ENCODE results near the gene PRKACB.
"Not testable (repeated sequence)": the region's sequence is repeated elsewhere in the genome, so short reads cannot be mapped to it uniquely, and the experiment has no call there.

The PRKACB gene

DNA sequence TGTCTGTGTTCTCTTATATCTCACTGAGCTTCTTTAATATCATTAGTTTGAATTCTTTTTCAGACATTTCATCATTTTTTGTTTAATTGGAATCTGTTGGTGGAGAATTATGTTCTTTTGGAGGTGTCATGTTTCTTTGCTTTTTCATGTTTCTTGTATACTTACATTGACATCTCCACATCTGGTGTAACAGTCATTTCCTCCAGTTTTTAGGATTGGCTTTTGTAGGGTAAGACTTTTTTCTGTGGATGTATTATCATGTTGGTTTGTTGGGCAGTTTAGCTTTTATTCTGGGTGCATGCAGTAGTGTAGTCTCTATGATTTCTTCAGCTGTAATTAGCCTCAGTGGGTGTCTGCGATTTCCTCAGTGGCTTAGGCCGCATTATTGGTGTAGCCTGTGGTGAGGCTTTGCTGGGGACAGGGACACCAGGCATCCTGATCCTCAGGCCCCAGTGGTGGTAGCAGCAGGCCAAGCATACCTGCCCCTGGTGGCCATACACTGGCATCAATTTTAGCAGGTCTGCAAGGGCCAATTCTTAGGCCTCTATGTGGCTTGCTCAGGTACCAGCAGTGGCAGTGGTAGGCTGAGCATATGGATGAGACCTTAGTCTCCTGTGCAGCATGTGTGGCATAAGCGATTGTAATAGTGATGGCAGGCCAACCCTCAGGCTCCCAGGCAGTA is 79.8 kb downstream of the PRKACB start:
- no peak for DNase-seq (ENCODE audit: low read depth in 2 of 2)

DNA sequence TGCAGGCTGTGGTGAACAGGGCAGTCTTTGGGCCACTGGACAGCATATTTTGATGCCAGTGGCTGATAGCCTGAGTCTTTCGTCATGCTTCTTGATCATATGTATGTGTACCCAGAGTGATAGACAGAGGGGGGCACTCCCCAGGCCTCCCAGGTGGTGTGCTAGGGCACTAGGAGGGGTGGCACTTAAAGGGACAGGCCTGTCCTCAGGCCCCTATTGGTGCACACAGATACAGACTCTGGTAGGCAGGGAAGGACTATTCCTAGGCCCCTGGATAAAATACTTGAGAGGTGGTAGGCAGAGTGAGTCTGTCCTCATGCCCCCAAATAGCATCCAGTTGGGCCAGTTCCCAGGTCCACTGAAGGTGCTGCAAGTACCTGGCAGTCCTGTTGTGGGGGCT is 80.8 kb downstream of the PRKACB start:
- DNase-seq (ENCODE audit: low read depth in 2 of 2): no peak

DNA sequence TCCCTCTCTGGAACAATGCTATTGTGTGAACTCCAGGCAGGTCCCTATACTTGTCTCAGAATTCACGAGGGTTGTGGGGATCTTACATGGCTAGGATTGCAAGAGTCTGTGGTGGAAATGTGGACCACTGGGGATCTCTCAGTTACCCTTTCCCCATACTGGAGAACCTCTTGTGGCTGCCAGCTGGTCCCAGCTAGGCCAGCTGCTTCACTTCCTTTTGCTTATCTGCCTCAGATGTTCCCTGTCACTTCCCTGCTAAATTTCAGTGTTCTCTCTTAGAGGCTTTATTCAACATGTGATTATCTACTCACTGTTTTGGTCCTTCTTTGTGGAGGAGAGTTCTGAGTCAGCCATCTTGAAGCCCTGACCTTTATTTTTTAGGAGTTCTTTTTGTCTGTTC is 81.6 kb downstream of the PRKACB start:
- DNase-seq (ENCODE audit: low read depth in 2 of 2): no peak

DNA sequence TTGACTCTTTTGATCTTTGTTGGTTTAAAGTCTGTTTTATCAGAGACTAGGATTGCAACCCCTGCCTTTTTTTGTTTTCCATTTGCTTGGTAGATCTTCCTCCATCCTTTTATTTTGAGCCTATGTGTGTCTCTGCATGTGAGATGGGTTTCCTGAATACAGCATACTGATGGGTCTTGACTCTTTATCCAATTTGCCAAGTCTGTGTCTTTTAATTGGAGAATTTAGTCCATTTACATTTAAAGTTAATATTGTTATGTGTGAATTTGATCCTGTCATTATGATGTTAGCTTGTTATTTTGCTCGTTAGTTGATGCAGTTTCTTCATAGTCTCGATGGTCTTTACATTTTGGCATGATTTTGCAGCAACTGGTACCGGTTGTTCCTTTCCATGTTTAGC is 88.6 kb downstream of the PRKACB start:
- DNase-seq (ENCODE audit: low read depth in 2 of 2): not testable (repeated sequence)

DNA sequence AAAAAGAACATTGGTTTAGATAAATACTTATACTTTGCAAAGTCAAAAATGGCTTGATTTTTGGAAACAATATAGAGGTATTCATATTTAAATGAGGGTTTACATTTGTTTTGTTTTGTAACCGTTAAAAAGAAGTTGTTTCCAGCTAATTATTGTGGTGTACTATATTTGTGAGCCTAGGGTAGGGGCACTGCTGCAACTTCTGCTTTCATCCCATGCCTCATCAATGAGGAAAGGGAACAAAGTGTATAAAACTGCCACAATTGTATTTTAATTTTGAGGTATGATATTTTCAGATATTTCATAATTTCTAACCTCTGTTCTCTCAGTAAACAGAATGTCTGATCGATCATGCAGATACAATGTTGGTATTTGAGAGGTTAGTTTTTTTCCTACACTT is 92.2 kb downstream of the PRKACB start:
- DNase-seq (ENCODE audit: low read depth in 2 of 2): no peak

DNA sequence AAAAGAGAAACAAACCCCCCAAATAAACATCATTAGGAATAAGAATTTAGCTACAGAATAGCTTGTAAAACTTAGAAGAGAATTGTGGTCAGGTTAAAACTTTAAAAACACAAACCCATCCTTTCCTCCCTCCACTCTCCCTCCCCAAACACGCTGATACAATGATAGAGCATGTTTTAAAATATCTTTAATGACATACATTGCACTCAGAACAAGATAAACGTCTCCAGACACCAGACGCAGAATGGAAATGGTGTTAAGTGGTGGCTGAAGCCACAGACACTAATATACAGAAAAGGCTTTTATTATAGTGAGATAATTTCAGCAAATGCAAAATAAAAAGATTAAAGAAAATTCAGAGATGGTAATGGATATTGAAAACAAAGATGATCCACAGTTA is 98.6 kb downstream of the PRKACB start:
- DNase-seq (ENCODE audit: low read depth in 2 of 2): no peak

DNA sequence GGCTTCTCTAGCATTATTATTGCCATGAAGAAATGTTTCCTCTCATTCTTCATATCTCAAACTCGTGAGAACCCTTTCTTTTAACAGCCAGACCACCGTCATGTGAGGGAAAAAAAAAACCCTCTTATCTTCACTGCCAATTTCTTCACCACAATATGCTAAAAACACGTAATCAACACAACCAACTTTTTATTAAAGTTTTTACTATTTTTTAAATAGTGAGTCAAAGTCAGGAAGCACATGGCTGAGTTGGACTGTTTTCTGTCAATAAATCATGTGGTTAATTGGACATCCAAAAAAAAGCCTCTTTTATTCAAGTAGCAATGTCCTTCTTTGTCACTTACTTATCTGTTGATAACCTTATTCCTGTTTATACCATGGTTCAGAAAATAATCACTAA is 101.5 kb downstream of the PRKACB start:
- no peak for DNase-seq (ENCODE audit: low read depth in 2 of 2)

DNA sequence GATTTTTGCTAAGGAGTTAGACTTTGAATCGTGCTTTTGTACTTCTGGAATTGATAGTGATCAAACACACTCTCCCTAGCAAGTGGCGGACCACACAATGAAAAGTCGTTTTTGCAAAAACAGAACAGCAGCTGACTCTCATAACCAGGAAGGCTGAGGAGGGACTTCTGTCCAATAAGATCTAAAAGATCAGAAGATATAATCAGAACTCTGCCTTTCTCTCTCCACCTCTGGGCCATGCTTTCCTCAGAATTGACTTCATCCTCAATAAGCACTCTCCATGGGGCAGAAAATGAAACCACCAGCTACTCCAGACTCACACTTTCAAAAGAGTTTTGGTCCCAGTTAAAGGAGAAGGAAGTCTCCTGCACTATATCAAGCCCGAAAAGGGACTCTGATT is 102.1 kb downstream of the PRKACB start:
- DNase-seq (ENCODE audit: low read depth in 2 of 2): no peak

DNA sequence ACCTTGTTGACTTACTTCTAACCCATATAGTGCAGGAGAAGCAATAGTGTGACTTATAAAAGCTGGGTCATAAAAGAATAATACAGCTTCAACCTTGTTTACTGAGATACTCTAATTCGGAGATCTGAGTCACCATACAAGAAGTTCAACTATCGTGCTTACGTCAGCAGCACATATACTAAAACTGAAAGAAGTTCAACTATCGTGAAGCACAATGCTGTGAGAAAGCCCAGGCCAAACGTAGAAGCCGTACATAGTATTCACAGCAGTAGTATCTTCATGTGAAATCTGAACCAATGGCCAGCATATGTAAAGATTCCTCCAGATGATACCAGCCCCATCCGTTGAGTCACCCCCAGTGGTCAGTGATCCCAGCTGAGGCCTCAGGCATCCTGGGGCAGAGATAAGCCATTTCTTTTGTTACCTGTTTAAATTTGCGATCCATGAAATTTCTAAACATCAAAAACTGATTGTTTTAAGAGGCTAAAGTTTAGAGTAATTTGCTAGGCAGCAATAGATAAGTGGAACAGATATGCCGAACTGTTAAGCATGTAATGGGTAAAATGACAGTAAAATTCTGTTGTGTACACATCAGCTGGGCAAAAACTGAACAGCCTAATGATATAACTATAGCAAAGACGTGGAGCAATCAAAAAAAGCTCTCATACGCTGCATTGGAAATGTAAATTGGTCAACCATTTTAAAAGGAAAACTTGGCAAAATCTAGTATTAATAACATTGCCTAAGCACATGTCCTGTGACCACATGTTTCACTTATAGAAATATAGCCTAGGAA is 103.6 kb downstream of the PRKACB start:
- no peak for DNase-seq (ENCODE audit: low read depth in 2 of 2)

DNA sequence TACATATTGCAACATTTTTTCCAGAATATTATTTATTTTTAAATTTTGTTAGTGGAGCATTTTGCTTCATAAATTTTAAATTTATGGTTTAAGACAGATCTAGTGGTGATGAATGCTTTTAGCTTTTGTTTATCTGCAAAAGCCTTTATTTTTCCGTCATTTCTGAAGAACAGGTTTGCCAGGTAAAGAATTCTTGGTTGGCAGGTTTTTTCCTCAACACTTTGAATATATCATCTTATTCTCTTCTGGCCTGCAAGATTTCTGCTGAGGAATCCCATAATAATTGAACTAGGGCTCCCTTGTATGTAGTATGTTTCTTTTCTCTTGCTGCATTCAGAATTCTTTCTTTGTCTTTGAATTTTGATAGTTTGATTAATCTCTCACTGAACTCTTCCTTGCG is 106.6 kb downstream of the PRKACB start:
- DNase-seq (ENCODE audit: low read depth in 2 of 2): no peak

DNA sequence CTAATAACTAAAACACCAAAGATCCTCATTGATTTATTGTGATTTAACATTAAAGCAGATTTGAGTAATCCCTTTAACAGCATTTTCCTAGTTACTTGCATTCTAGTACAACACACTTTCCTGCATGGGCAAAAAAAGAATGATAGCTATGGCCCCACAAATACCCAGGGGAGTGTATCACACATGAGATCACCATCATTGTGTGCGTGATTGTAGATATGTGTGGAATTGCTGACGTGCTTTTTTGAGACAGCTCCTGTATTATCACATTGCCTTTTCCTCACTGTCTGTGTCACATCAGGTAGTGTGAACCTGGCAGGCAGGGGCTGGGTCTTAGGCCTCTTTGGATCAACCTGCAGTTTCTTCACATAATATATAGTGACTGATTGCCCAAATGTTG is 109.0 kb downstream of the PRKACB start:
- DNase-seq (ENCODE audit: low read depth in 2 of 2): no peak

DNA sequence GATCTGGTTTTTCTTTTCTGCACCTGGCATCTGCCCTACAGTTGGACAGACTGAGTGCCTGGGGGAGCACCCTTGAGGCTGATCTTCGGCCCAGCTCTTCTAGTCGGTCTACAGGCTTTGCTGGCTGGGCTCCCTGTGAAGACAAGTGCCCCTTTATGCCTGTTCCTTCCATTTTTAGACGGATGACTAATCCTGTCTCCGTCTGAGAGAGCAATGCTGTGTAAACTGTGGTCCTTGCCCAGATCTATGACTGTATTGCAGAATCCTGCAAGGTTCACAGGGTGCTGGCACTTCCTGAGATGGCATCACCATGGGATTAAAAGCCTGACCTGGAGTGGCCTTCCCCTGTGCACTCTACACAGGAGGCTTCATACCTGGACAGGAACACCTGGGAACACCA is 109.8 kb downstream of the PRKACB start:
- DNase-seq (ENCODE audit: low read depth in 2 of 2): no peak

DNA sequence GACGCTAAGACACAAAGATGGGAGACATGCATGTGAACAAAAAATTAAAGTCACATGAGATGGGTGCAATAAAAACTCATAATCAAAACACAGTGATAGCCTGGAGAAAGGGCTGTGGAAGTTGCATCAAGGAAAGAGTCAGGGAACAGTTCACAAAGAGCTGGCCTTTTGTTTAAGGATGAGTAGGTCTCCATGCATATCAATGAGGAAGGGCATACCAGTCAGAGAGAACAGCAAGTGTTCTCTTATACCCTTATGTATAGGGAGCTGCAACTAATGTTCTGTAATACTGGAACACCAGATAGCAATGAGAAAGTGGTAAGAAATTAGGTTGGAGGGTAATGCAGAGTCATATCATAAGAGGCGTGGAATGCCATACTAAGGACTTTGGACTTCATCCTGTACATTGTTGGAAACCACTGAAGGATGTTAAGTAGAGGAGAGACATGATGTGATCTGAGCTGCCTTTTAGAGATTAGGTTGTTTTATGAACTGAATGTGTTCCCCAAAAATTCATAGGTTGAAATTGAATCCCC is 110.7 kb downstream of the PRKACB start:
- DNase-seq (ENCODE audit: low read depth in 2 of 2): no peak

DNA sequence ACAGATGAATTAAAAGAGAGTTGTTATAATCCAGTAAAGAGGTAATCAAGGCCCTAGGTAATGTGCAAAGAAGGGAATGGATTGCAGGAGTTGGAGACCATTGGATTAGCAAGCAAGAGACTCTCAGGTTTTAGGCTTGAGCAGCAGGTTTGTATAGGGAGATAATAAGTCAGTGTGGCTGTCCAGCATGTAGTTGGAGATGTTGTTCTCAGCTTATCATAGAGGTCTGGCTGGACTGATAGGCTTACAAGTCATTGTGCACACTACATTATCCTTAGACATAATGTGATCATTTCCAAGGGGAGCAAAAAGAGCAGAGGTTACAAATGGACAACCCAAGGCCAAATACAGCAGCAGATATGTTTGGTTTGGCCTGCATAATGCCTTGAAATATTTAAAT is 111.5 kb downstream of the PRKACB start:
- no peak for DNase-seq (ENCODE audit: low read depth in 2 of 2)

DNA sequence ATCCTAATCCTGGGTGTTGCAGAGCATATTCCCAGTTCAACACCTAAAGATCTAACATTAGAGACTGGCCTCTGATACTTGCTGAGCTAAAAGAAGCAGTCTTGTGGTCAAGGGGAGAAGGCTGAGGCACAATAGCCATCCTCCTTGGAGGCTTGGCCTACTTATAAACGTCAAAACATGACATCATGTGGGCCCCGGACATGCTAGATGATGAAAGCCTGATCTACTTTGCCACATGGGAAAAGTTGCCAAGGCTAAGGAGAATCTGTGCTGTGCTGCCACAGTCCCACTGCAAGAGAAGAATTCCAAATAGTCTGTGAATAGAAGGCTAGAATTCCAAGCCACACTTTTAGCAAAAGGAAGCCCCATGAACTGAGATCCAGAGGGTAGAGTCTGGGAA is 113.5 kb downstream of the PRKACB start:
- no peak for DNase-seq (ENCODE audit: low read depth in 2 of 2)

DNA sequence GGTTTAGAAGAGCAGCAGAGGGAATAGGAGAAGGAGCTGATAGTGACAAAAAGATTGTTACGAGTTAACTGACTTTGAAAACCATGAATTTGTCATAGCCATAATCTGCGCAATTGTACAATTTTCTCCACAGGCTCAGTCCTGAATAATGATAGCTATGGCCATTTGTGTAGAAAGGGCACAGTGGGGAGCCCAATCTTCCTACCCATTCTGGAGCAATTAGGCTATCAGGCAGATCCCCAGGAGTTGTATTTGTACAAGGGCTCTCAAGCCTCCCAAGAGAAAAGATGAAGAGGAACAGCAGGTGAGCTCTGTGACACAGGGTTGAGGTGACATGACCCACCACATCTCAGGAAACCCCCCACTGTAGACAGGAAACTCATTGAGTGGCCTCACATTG is 115.3 kb downstream of the PRKACB start:
- DNase-seq (ENCODE audit: low read depth in 2 of 2): no peak

DNA sequence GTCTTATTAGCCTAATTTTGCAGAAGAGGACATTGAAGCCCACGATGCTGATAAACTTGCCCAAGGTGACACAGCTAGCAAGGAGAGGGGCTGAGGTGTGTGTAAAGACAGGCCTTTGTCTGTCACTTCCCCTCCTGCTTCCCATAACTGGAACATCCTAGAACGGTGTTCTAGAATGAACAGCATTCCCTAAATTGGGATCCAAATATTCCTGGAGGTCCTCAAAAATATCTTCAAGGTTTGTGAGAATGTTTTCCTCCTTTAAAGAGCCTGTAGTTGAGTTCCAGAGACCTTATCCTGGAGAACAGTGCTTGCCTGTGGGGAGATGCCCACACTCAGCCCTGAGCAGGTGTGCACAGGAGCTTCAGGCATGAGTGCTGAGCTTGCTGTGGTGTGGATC is 115.9 kb downstream of the PRKACB start:
- DNase-seq (ENCODE audit: low read depth in 2 of 2): no peak

DNA sequence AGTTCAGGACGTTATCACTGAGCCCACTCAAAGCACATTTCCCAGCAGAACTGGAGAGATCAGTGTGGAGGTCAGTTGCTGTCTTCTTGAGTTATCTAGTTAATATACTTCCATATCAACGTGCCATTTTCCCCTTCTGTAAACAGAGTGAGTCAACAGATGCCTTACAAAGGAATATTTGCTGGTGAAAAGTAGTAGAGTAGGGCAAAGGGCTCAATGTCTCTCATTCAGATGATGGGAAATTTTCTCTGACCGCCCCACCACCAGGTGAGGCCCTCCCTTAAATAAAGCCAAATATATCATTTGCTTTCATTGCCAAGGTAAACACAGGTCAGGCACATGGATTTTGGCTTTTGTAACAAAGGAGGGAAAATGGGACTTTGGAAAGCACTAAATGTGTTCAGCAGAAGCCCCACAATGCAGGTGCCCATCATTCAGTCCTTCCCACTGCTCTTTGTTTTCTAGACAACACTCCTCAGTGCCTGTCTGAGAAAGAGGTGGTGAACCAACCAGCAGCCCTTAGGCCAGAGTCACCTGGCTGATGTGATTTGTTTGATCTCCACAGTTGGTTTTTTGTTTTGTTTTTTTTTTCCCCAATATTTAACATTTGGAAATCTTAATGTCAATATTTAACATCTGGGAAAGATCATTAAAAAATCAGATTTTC is 116.9 kb downstream of the PRKACB start:
- DNase-seq (ENCODE audit: low read depth in 2 of 2): no peak

DNA sequence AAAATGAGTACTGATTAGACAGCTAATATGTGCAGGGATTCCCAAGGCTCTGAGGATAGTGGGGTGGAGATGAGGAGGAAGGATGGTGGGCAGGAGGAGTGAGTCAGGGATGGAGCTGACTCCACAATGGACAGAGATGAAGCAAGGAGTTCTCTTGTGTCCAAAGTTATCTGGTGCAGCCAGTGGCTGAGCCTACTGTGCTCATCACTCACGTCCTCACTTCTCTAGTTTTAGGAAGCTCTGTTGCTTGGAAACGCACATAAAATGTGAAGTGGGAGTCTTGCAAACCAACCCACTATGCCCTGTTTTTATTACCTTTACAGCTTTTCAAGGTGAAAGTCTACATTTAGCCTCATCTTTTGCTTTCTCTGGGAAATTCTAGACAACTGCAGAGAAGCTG is 120.9 kb downstream of the PRKACB start:
- no peak for DNase-seq (ENCODE audit: low read depth in 2 of 2)

DNA sequence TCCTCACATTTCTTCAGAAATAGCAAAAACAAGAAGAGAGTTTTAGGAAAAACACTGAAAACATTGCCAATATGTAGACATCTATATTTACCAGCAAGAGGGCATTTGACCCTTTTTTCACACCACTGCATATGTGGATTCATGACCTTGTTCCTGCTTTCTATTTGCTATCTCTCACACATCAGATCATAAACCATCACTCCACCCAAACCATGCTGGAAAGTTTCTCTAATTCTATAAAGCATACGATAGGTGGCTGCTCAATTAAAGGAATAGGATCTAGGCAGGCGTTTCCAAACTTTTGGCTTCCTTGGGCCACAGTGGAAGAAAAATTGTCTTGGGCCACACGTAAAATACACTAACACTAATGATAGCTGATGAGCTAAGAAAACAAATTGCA is 121.8 kb downstream of the PRKACB start:
- DNase-seq (ENCODE audit: low read depth in 2 of 2): no peak

DNA sequence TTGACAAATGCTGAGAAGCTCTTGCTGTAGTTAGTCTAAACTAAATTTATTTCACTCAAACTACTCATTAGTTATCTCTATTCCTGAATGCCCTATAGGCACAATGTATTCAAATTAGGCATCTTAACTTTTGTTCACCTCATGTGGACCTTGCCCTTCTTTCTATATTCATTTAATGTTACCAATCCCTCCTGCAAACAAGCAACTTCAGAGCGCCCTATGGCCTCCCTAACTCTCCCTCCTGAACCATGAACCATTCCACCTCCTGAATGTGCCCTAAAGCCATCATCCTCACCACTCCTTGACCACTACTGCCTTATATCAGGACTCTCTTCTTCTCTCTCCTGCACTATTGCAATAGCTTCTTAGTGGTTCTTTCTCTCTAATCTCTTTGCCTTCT is 122.7 kb downstream of the PRKACB start:
- DNase-seq (ENCODE audit: low read depth in 2 of 2): no peak

DNA sequence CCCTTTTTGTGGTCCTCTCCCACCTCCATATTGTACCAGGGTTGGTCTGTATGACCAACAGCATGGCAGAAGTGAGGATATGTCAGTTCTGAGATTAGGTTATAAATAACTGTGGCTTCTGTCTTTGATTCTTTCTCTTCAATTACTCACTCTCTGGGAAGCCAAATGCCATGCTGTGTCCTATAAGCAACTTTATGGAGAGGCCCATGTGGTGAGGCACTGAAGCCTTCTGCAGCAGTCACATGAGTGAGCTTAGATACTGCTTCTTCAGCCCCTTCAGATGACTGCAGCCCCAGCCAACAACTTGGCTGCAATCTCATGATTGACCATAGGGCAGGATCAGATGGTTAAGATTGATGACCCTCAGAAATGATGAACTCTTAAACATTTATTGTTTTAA is 123.4 kb downstream of the PRKACB start:
- no peak for DNase-seq (ENCODE audit: low read depth in 2 of 2)

DNA sequence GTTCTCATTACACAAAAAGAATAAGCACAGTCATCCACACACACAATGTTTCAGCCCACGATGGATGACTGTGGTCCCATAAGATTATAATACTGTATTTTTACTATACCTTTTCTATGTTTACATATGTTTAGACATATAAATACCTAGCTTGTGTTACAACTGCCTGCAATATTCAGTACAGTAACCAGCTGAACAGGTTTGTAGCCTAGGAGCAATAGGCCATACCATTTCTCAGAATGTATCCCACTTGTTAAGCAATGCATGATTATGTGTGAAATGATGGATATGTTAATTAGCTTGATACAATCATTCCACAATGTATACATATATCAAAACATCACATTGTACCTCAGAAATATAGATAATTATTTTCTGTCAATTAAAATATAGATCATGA is 124.3 kb downstream of the PRKACB start:
- DNase-seq (ENCODE audit: low read depth in 2 of 2): no peak

All from stimulated activated CD4-positive, alpha-beta T cell treated with anti-CD3 and anti-CD28 coated beads, Interleukin-15, amount 100 ng/mL, for 48 hours (primary cell).